Spleen (tissue), 11 donors: ENCODE measurements around the gene GLIS1. TPM values are rescaled to one million over a fixed set of nuclear protein-coding genes. Genes with fewer than 3 reads are reported as not detected.

Experiments
- DNase-seq: peaks from one replicate; pipeline ENCODE4 v3.0.0-alpha.2; 2020
- H3K27ac ChIP-seq, 8 donors: fragments of 200-600 bp; sonication (generic) in 7 of 8; 1 replicate in 4 of 8; 2 replicates in 4 of 8; pipeline versions ENCODE4 v1.5.0 to v1.8.0; 2016 to 2021; ENCODE audit warnings: inconsistent platforms in 4 of 8, mild to moderate bottlenecking in 4 of 8, moderate library complexity in 1 of 8
- H3K27me3 ChIP-seq, 7 donors: fragments of 200-600 bp; sonication (generic) in 6 of 7; replicated peaks in 1 of 7; 1 replicate in 4 of 7; 2 replicates in 3 of 7; pipeline versions ENCODE4 v1.5.0 to v1.8.0; 2016 to 2021; ENCODE audit warnings: inconsistent platforms in 3 of 7, mild to moderate bottlenecking in 1 of 7
- H3K36me3 ChIP-seq, 6 donors: fragments of 200-600 bp; sonication (generic) in 5 of 6; 1 replicate in 4 of 6; 2 replicates in 2 of 6; pipeline versions ENCODE4 v1.5.0 to v1.8.0; 2016 to 2021; ENCODE audit warnings: inconsistent platforms in 2 of 6
- H3K4me1 ChIP-seq, 6 donors: fragments of 200-600 bp; sonication (generic) in 5 of 6; 1 replicate in 3 of 6; 2 replicates in 3 of 6; pipeline versions ENCODE4 v1.5.0 to v1.8.0; 2016 to 2021; ENCODE audit warnings: inconsistent platforms in 3 of 6
- H3K4me3 ChIP-seq, 8 donors: fragments of 200-600 bp; sonication (generic) in 7 of 8; 1 replicate in 4 of 8; 2 replicates in 4 of 8; pipeline versions ENCODE4 v1.5.0 to v1.8.0; 2016 to 2021; ENCODE audit warnings: inconsistent platforms in 4 of 8, mild to moderate bottlenecking in 4 of 8, moderate library complexity in 2 of 8
- H3K9me3 ChIP-seq, 8 donors: fragments of 200-600 bp; sonication (generic) in 7 of 8; 1 replicate in 4 of 8; 2 replicates in 4 of 8; pipeline versions ENCODE4 v1.5.0 to v1.8.0; 2016 to 2021; ENCODE audit warnings: inconsistent platforms in 4 of 8
- CTCF ChIP-seq, 11 experiments: fragments of 200-600 bp in 7 of 11; fragments of 450-650 bp in 4 of 11; sonication (generic) in 4 of 11; IDR thresholded peaks in 8 of 11; conservative IDR thresholded peaks in 3 of 11; 1 replicate in 7 of 11; 2 replicates in 4 of 11; pipeline versions ENCODE4 v1.4.0 to v1.8.0; 2016 to 2021; ENCODE audit warnings: antibody characterized with exemption in 11 of 11, inconsistent platforms in 4 of 11, mild to moderate bottlenecking in 1 of 11
- POLR2A ChIP-seq, 3 donors: fragments of 450-650 bp; IDR thresholded peaks; one replicate each; pipeline ENCODE4 v1.5.1; 2017; ENCODE audit warnings: antibody characterized with exemption in 3 of 3, mild to moderate bottlenecking in 1 of 3
- POLR2AphosphoS5 ChIP-seq, 3 donors: sonication (generic); formaldehyde crosslinking; IDR thresholded peaks; one replicate each; pipeline ENCODE4 v1.5.1; 2017; ENCODE audit warnings: antibody characterized with exemption in 3 of 3
- WGBS, 5 donors: extraction: QIAGEN DNeasy Blood & Tissue Kit in 3 of 5; methylation state at CpG; one replicate each; pipeline versions ENCODE4 v1.1.5 to v1.1.7; 2013 to 2018; 5-methylcytosine and 5-hydroxymethylcytosine counted together
- intact Hi-C: fragments of 100-400 bp; cut with DNase I; formaldehyde crosslinking; loops from one replicate; pipeline ENCODE4 v1.15.0; 2023; ENCODE audit warnings: low total_unique reads
- polyA plus RNA-seq, 3 donors: library from polyadenylated mRNA; stranded (reverse); fragments of 200-250 nt; gene quantifications; one replicate each; pipeline ENCODE4 v1.2.1, GENCODE V29; 2013
- total RNA-seq, 7 donors: library from RNA; depleted of rRNA in 3 of 7; stranded (reverse); fragments of >200 nt in 3 of 7; fragmentation: NEBNext Ultra II Directional in 4 of 7; extraction: Animal tissue kit (Norgen Biotek cat#: 25700) in 4 of 7; gene quantifications; one replicate each; pipeline versions ENCODE4 v1.1.0 to v1.2.1, GENCODE V29; 2016 to 2021
- donor health status: healthy with polysubstance abuse.
- donor health status: DM: no; HTN: no; CAD: no; lungs with moderate emphysema.
- donor health status: DM: no; HTN: no; CAD: no.
- donor health status: Bipolar disorder and iron deficiency.
- donor health status: healthy.
- donor health status: DM: no; HTN: no; CAD: no.
- donor health status: DM: yes; HTN: yes; CAD: no.

GLIS1 gene
- total and polyA plus RNA-seq, 10 donors: 0.04 to 0.39 (median 0.26) TPM; not detected in 5

GRCh38 chr1:53541263-53541625, 197.7 kb downstream of the GLIS1 start:
- peak; percentile 61 for DNase-seq
- H3K4me1 ChIP-seq: no peaks in the 10 kb centered on the region
- intact Hi-C loops: no loop called here
- H3K36me3 ChIP-seq: no peaks in the 10 kb centered on the region
- peaks cover 0 to 15% (median 0%) of the 10 kb centered on the region in 7 donors for H3K27me3 ChIP-seq
- 76 to 96% (median 86%) methylated on average over 2 of the region's 2 CpGs for WGBS, 5 donors
- TF ChIP-seq CTCF (IDR thresholded peaks at IDR 0.05 in 8 of 11, conservative IDR thresholded peaks at IDR 0.05 in 3 of 11) (no peak), POLR2AphosphoS5 (IDR thresholded peaks at IDR 0.05) (no peak), POLR2A (IDR thresholded peaks at IDR 0.05) (no peak)
- no peaks in the 10 kb centered on the region for H3K9me3 ChIP-seq
- H3K4me3 ChIP-seq: no peak overlapping the region
- H3K27ac ChIP-seq: no peak overlapping the region

GRCh38 chr1:53540604-53541262, 198.2 kb downstream of the GLIS1 start:
- WGBS, 5 donors: 90 to 96% (median 93%) methylated on average over 10 to 14 of the region's 14 CpGs
- Histone ChIP-seq H3K36me3 (no peaks in the 10 kb centered on the region), H3K27me3 (peaks cover 0 to 15% (median 0%) of the 10 kb centered on the region in 7 donors), H3K4me3 (no peak overlapping the region), H3K4me1 (no peaks in the 10 kb centered on the region), H3K9me3 (no peaks in the 10 kb centered on the region), H3K27ac (no peak overlapping the region)
- intact Hi-C loops: no loop called here
- DNase-seq: peak; percentile 47
- no peak for TF ChIP-seq CTCF (IDR thresholded peaks at IDR 0.05 in 8 of 11, conservative IDR thresholded peaks at IDR 0.05 in 3 of 11)

GRCh38 chr1:53539711-53540603, 199.0 kb downstream of the GLIS1 start:
- Histone ChIP-seq H3K27me3 (peaks cover 0 to 12% (median 0%) of the 10 kb centered on the region in 7 donors), H3K9me3 (no peaks in the 10 kb centered on the region), H3K36me3 (no peaks in the 10 kb centered on the region), H3K27ac (no peak overlapping the region), H3K4me3 (no peak overlapping the region), H3K4me1 (no peaks in the 10 kb centered on the region)
- intact Hi-C loops: no loop called here
- no peak for DNase-seq
- TF ChIP-seq POLR2AphosphoS5 (IDR thresholded peaks at IDR 0.05): no peak
- WGBS, 5 donors: 82 to 94% (median 90%) methylated on average over 17 to 22 of the region's 22 CpGs

GRCh38 chr1:53539226-53539625, 199.7 kb downstream of the GLIS1 start:
- Histone ChIP-seq H3K4me1 (no peaks in the 10 kb centered on the region), H3K4me3 (no peak overlapping the region), H3K36me3 (no peaks in the 10 kb centered on the region), H3K9me3 (no peaks in the 10 kb centered on the region), H3K27ac (no peak overlapping the region), H3K27me3 (peaks cover 0 to 9% (median 0%) of the 10 kb centered on the region in 7 donors)
- intact Hi-C loops: no loop called here
- TF ChIP-seq POLR2A (IDR thresholded peaks at IDR 0.05) (no peak), CTCF (IDR thresholded peaks at IDR 0.05 in 8 of 11, conservative IDR thresholded peaks at IDR 0.05 in 3 of 11) (no peak), POLR2AphosphoS5 (IDR thresholded peaks at IDR 0.05) (no peak)
- WGBS, 5 donors: 74 to 82% (median 80%) methylated on average over 2 of the region's 2 CpGs
- DNase-seq: no peak
